Activated CD8-positive, alpha-beta memory T cell treated with anti-CD3 and anti-CD28 coated beads, Interleukin-2, amount 50 U/mL, for 24 hours (primary cell): ENCODE results near the gene CPEB1.
"Not testable (repeated sequence)": the region's sequence is repeated elsewhere in the genome, so short reads cannot be mapped to it uniquely, and the experiment has no call there.

ENCODE experiments used
- DNase-seq: peaks from one replicate; pipeline ENCODE4 v3.0.0-alpha.2; 2020; ENCODE audit errors: extremely low read depth

Gene CPEB1

GRCh38 chr15:82649226-82649999 lies 2.2 kb upstream of the CPEB1 start:
- no peak for DNase-seq

- DNase-seq: no peak
Observed at GRCh38 chr15:82648257-82649103, 1.3 kb upstream of the CPEB1 start.

GRCh38 chr15:82647835-82648256 lies 683 bp upstream of the CPEB1 start:
- peak; percentile 6 for DNase-seq

- no peak for DNase-seq
Observed at GRCh38 chr15:82646250-82647044, 716 bp downstream of the CPEB1 start.

GRCh38 chr15:82644967-82645852 lies 2.0 kb downstream of the CPEB1 start:
- not testable (repeated sequence) for DNase-seq

GRCh38 chr15:82643992-82644391 lies 3.2 kb downstream of the CPEB1 start:
- DNase-seq: no peak

- no peak for DNase-seq
Observed at GRCh38 chr15:82642656-82643055, 4.5 kb downstream of the CPEB1 start.

- DNase-seq: no peak
Observed at GRCh38 chr15:82641129-82641798, 5.9 kb downstream of the CPEB1 start.

- DNase-seq: no peak
Observed at GRCh38 chr15:82640672-82641071, 6.5 kb downstream of the CPEB1 start.

- DNase-seq: no peak
Observed at GRCh38 chr15:82635798-82636197, 11.4 kb downstream of the CPEB1 start.

- no peak for DNase-seq
Observed at GRCh38 chr15:82630033-82630432, 17.1 kb downstream of the CPEB1 start.

GRCh38 chr15:82625136-82625535 lies 22.0 kb downstream of the CPEB1 start:
- no peak for DNase-seq

GRCh38 chr15:82624438-82624837 lies 22.7 kb downstream of the CPEB1 start:
- DNase-seq: no peak

- DNase-seq: no peak
Observed at GRCh38 chr15:82624008-82624407, 23.2 kb downstream of the CPEB1 start.

GRCh38 chr15:82621970-82622369 lies 25.2 kb downstream of the CPEB1 start:
- DNase-seq: no peak

- no peak for DNase-seq
Observed at GRCh38 chr15:82613747-82614146, 33.4 kb downstream of the CPEB1 start.

GRCh38 chr15:82611348-82611747 lies 35.8 kb downstream of the CPEB1 start:
- no peak for DNase-seq

GRCh38 chr15:82602195-82602594 lies 45.0 kb downstream of the CPEB1 start:
- no peak for DNase-seq

GRCh38 chr15:82599862-82600261 lies 47.3 kb downstream of the CPEB1 start:
- no peak for DNase-seq

GRCh38 chr15:82597815-82598214 lies 49.3 kb downstream of the CPEB1 start:
- DNase-seq: no peak

- DNase-seq: no peak
Observed at GRCh38 chr15:82595766-82596165, 51.4 kb downstream of the CPEB1 start.
